SK-N-SH treated with all-trans-retinoic acid at 6 μM for 48 hours (cell line): Measurements from ENCODE around the gene CHURC1.

Experiments
- ATAC-seq: fragments of 200-7000 bp; cut with Tn5 transposase; 3 replicates; pipeline ENCODE4 v1.9.1; 2020; ENCODE audit warnings: mild to moderate bottlenecking, moderate library complexity
- ARNTL ChIP-seq: fragments of 450-650 bp; formaldehyde crosslinking; IDR thresholded peaks from 2 replicates; pipeline ENCODE4 v1.5.0; 2020; ENCODE audit warnings: low read depth, mild to moderate bottlenecking, moderate library complexity, borderline replicate concordance
- BACH2 ChIP-seq: fragments of 250-450 bp; sonication (Bioruptor Pico); IDR thresholded peaks from 2 replicates; pipeline ENCODE4 v1.9.0; 2021; ENCODE audit warnings: mild to moderate bottlenecking, borderline replicate concordance
- CSDC2 ChIP-seq: fragments of 250-450 bp; sonication (Bioruptor Pico); IDR thresholded peaks from 2 replicates; pipeline ENCODE4 v1.5.0; 2020; ENCODE audit warnings: mild to moderate bottlenecking, moderate library complexity
- ESRRG ChIP-seq: fragments of 250-450 bp; sonication (Bioruptor Pico); IDR thresholded peaks from 2 replicates; pipeline ENCODE4 v1.6.1; 2021; ENCODE audit warnings: mild to moderate bottlenecking
- GLIS3 ChIP-seq: fragments of 250-450 bp; sonication (Bioruptor Pico); IDR thresholded peaks from 2 replicates; pipeline ENCODE4 v1.5.0; 2020; ENCODE audit warnings: mild to moderate bottlenecking, moderate library complexity
- ISL1 ChIP-seq: fragments of 250-450 bp; sonication (Bioruptor Pico); IDR thresholded peaks from 2 replicates; pipeline ENCODE4 v2.1.2; 2022; ENCODE audit warnings: mild to moderate bottlenecking, moderate library complexity
- OSR1 ChIP-seq: fragments of 250-450 bp; sonication (Bioruptor Pico); IDR thresholded peaks from 2 replicates; pipeline ENCODE4 v1.8.0; 2022; ENCODE audit warnings: moderate library complexity, mild to moderate bottlenecking, inconsistent platforms
- PPARA ChIP-seq: fragments of 250-450 bp; sonication (Bioruptor Pico); IDR thresholded peaks from 2 replicates; pipeline ENCODE4 v1.5.0; 2020; ENCODE audit warnings: mild to moderate bottlenecking, borderline replicate concordance
- RARB ChIP-seq: fragments of 250-450 bp; sonication (Bioruptor Pico); IDR thresholded peaks from 2 replicates; pipeline ENCODE4 v1.8.0; 2021; ENCODE audit warnings: mild to moderate bottlenecking, moderate library complexity
- SNAI2 ChIP-seq: fragments of 250-450 bp; sonication (Bioruptor Pico); IDR thresholded peaks from 2 replicates; pipeline ENCODE4 v1.5.0; 2020; ENCODE audit warnings: mild to moderate bottlenecking, moderate library complexity
- TOX ChIP-seq: fragments of 250-450 bp; sonication (Bioruptor Pico); IDR thresholded peaks from 2 replicates; pipeline ENCODE4 v1.8.0; 2021; ENCODE audit warnings: mild to moderate bottlenecking, moderate library complexity, borderline replicate concordance
- ZC3H10 ChIP-seq: fragments of 250-450 bp; sonication (Bioruptor Pico); IDR thresholded peaks from 2 replicates; pipeline ENCODE4 v1.5.1; 2021; ENCODE audit warnings: mild to moderate bottlenecking, moderate library complexity
- ZFP30 ChIP-seq: fragments of 450-650 bp; formaldehyde crosslinking; IDR thresholded peaks from 2 replicates; pipeline ENCODE4 v1.5.0; 2022; ENCODE audit warnings: mild to moderate bottlenecking, moderate library complexity
- ZNF565 ChIP-seq: fragments of 450-650 bp; formaldehyde crosslinking; conservative IDR thresholded peaks from 2 replicates; pipeline ENCODE4 v1.5.0; 2020; ENCODE audit warnings: low read depth, mild to moderate bottlenecking, moderate library complexity
- ZNF70 ChIP-seq: fragments of 450-650 bp; formaldehyde crosslinking; IDR thresholded peaks from 2 replicates; pipeline ENCODE4 v1.5.0; 2020; ENCODE audit warnings: mild to moderate bottlenecking, moderate library complexity
- ZNF8 ChIP-seq: fragments of 450-650 bp; formaldehyde crosslinking; IDR thresholded peaks from 2 replicates; pipeline ENCODE4 v1.5.0; 2020; ENCODE audit warnings: mild to moderate bottlenecking, moderate library complexity
- TF ChIP-seq, protein P1 (sequence below): fragments of 250-450 bp; sonication (Bioruptor Pico); IDR thresholded peaks from 2 replicates; pipeline ENCODE4 v1.5.1; 2020; ENCODE audit warnings: low read depth, mild to moderate bottlenecking, moderate library complexity
- TF ChIP-seq, protein P2 (sequence below): fragments of 250-450 bp; sonication (Bioruptor Pico); IDR thresholded peaks from 2 replicates; pipeline ENCODE4 v1.5.1; 2021; ENCODE audit warnings: mild to moderate bottlenecking, moderate library complexity
- TF ChIP-seq, protein P3 (sequence below): fragments of 250-450 bp; sonication (Bioruptor Pico); IDR thresholded peaks from 2 replicates; pipeline ENCODE4 v1.8.0; 2021; ENCODE audit warnings: low read depth, mild to moderate bottlenecking, moderate library complexity, borderline replicate concordance
- TF ChIP-seq, protein P4 (sequence below): fragments of 250-450 bp; sonication (Bioruptor Pico); IDR thresholded peaks from 2 replicates; pipeline ENCODE4 v1.8.0; 2020; ENCODE audit warnings: mild to moderate bottlenecking, moderate library complexity, borderline replicate concordance
- TF ChIP-seq, protein P5 (sequence below): fragments of 250-450 bp; sonication (Bioruptor Pico); IDR thresholded peaks from 2 replicates; pipeline ENCODE4 v1.5.0; 2020; ENCODE audit warnings: mild to moderate bottlenecking, moderate library complexity

CHURC1 gene

DNA sequence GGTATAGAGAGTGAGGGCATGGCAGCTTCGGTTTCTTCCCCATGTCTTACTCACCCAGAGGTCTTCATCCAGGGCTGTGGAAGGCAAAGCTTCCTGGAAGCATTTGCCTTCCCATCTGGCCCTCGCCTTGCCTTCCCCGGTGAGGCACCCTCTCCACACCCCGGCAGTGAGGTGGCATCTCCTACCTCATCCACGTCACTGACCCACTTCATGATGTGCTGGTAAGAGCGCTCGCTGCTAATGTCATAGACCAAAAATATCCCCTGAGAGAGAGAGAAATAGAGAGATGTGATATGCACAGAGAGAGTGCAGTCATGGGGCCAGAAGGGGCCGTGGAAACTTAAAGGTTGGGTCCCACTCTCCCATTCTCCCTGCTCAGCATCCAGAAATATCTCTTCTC lies 36.6 kb downstream of the CHURC1 start:
- ATAC-seq, result no peak
- no peak for TF ChIP-seq ISL1
- TF ChIP-seq, protein P1, sequence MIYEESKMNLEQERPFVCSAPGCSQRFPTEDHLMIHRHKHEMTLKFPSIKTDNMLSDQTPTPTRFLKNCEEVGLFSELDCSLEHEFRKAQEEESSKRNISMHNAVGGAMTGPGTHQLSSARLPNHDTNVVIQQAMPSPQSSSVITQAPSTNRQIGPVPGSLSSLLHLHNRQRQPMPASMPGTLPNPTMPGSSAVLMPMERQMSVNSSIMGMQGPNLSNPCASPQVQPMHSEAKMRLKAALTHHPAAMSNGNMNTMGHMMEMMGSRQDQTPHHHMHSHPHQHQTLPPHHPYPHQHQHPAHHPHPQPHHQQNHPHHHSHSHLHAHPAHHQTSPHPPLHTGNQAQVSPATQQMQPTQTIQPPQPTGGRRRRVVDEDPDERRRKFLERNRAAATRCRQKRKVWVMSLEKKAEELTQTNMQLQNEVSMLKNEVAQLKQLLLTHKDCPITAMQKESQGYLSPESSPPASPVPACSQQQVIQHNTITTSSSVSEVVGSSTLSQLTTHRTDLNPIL (CRISPR knock-in tag), result no peak
- TF ChIP-seq, protein P2, sequence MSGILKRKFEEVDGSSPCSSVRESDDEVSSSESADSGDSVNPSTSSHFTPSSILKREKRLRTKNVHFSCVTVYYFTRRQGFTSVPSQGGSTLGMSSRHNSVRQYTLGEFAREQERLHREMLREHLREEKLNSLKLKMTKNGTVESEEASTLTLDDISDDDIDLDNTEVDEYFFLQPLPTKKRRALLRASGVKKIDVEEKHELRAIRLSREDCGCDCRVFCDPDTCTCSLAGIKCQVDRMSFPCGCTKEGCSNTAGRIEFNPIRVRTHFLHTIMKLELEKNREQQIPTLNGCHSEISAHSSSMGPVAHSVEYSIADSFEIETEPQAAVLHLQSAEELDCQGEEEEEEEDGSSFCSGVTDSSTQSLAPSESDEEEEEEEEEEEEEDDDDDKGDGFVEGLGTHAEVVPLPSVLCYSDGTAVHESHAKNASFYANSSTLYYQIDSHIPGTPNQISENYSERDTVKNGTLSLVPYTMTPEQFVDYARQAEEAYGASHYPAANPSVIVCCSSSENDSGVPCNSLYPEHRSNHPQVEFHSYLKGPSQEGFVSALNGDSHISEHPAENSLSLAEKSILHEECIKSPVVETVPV (CRISPR knock-in tag), result no peak
- no peak for TF ChIP-seq GLIS3 (CRISPR knock-in tag)
- no peak for TF ChIP-seq PPARA
- no peak for TF ChIP-seq ZFP30
- no peak for TF ChIP-seq ZC3H10
- no peak for TF ChIP-seq OSR1 (CRISPR knock-in tag)
- no peak for TF ChIP-seq RARB (CRISPR knock-in tag)
- no peak for TF ChIP-seq ZNF8
- no peak for TF ChIP-seq CSDC2 (CRISPR knock-in tag)
- TF ChIP-seq, protein P3, sequence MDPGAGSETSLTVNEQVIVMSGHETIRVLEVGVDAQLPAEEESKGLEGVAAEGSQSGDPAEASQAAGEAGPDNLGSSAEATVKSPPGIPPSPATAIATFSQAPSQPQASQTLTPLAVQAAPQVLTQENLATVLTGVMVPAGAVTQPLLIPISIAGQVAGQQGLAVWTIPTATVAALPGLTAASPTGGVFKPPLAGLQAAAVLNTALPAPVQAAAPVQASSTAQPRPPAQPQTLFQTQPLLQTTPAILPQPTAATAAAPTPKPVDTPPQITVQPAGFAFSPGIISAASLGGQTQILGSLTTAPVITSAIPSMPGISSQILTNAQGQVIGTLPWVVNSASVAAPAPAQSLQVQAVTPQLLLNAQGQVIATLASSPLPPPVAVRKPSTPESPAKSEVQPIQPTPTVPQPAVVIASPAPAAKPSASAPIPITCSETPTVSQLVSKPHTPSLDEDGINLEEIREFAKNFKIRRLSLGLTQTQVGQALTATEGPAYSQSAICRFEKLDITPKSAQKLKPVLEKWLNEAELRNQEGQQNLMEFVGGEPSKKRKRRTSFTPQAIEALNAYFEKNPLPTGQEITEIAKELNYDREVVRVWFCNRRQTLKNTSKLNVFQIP (CRISPR knock-in tag), result no peak

DNA sequence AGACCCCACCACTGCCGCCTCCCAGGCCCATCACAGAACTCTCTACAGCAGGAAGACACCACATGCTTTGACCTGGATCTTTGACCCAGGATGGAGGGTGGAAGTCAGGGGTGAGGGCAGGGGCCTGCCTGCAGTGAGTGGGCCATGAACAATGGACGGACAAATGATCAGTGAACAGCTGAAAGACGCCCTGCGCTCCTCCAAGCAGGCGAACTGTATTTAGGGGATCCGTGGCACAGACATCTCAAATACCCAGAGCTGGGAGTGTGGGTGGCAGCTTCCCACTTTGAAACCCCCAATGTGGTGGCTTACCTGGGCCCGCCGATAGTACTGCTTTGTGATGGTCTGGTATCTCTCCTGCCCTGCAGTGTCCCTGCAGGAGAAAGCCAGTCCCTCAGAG lies 37.0 kb downstream of the CHURC1 start:
- TF ChIP-seq ARNTL (CRISPR knock-in tag) (no peak), TOX (no peak), RARB (CRISPR knock-in tag) (no peak), ESRRG (CRISPR knock-in tag) (no peak), ZNF70 (no peak), ISL1 (no peak), BACH2 (CRISPR knock-in tag) (no peak), ZNF8 (no peak), OSR1 (CRISPR knock-in tag) (no peak), ZC3H10 (no peak), SNAI2 (CRISPR knock-in tag) (no peak), GLIS3 (CRISPR knock-in tag) (no peak), ZNF565 (CRISPR knock-in tag) (no peak)
- TF ChIP-seq, protein P4, sequence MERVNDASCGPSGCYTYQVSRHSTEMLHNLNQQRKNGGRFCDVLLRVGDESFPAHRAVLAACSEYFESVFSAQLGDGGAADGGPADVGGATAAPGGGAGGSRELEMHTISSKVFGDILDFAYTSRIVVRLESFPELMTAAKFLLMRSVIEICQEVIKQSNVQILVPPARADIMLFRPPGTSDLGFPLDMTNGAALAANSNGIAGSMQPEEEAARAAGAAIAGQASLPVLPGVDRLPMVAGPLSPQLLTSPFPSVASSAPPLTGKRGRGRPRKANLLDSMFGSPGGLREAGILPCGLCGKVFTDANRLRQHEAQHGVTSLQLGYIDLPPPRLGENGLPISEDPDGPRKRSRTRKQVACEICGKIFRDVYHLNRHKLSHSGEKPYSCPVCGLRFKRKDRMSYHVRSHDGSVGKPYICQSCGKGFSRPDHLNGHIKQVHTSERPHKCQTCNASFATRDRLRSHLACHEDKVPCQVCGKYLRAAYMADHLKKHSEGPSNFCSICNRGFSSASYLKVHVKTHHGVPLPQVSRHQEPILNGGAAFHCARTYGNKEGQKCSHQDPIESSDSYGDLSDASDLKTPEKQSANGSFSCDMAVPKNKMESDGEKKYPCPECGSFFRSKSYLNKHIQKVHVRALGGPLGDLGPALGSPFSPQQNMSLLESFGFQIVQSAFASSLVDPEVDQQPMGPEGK (CRISPR knock-in tag), result no peak
- TF ChIP-seq, protein P3 (CRISPR knock-in tag), result no peak
- TF ChIP-seq, protein P2 (CRISPR knock-in tag), result no peak
- TF ChIP-seq, protein P5, sequence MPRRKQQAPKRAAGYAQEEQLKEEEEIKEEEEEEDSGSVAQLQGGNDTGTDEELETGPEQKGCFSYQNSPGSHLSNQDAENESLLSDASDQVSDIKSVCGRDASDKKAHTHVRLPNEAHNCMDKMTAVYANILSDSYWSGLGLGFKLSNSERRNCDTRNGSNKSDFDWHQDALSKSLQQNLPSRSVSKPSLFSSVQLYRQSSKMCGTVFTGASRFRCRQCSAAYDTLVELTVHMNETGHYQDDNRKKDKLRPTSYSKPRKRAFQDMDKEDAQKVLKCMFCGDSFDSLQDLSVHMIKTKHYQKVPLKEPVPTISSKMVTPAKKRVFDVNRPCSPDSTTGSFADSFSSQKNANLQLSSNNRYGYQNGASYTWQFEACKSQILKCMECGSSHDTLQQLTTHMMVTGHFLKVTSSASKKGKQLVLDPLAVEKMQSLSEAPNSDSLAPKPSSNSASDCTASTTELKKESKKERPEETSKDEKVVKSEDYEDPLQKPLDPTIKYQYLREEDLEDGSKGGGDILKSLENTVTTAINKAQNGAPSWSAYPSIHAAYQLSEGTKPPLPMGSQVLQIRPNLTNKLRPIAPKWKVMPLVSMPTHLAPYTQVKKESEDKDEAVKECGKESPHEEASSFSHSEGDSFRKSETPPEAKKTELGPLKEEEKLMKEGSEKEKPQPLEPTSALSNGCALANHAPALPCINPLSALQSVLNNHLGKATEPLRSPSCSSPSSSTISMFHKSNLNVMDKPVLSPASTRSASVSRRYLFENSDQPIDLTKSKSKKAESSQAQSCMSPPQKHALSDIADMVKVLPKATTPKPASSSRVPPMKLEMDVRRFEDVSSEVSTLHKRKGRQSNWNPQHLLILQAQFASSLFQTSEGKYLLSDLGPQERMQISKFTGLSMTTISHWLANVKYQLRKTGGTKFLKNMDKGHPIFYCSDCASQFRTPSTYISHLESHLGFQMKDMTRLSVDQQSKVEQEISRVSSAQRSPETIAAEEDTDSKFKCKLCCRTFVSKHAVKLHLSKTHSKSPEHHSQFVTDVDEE, result no peak
- ATAC-seq, result no peak
